HG03135 (cell line): ENCODE measurements around the gene VSIG10.
"Not testable (repeated sequence)": the region's sequence is repeated elsewhere in the genome, so short reads cannot be mapped to it uniquely, and the experiment has no call there.

Experiments
- ATAC-seq: cut with Tn5 transposase; IDR thresholded peaks from one replicate; pipeline ENCODE4 v1.9.1; 2021; ENCODE audit warnings: mild to moderate bottlenecking, moderate library complexity; ENCODE audit not compliant: unreplicated experiment

VSIG10 gene

GRCh38 chr12:118107694-118108093, 3.9 kb upstream of the VSIG10 start:
- no peak for ATAC-seq

- no peak for ATAC-seq
These were observed 3.2 kb upstream of the VSIG10 start for GRCh38 chr12:118107011-118107410.

- no peak for ATAC-seq
These were observed 610 bp downstream of the VSIG10 start for GRCh38 chr12:118103201-118103600.

GRCh38 chr12:118102609-118103008, 1.2 kb downstream of the VSIG10 start:
- no peak for ATAC-seq

GRCh38 chr12:118102070-118102469, 1.7 kb downstream of the VSIG10 start:
- no peak for ATAC-seq

- no peak for ATAC-seq
These were observed 2.8 kb downstream of the VSIG10 start for GRCh38 chr12:118101051-118101450.

- ATAC-seq: no peak
These were observed 4.7 kb downstream of the VSIG10 start for GRCh38 chr12:118098911-118099671.

GRCh38 chr12:118098401-118098800, 5.4 kb downstream of the VSIG10 start:
- ATAC-seq: no peak

GRCh38 chr12:118094039-118094438, 9.8 kb downstream of the VSIG10 start:
- no peak for ATAC-seq

- ATAC-seq: no peak
These were observed 14.0 kb downstream of the VSIG10 start for GRCh38 chr12:118089782-118090181.

- ATAC-seq: no peak
These were observed 21.6 kb downstream of the VSIG10 start for GRCh38 chr12:118082161-118082560.

- ATAC-seq: not testable (repeated sequence)
These were observed 22.3 kb downstream of the VSIG10 start for GRCh38 chr12:118081521-118081920.

GRCh38 chr12:118073768-118074167, 30.0 kb downstream of the VSIG10 start:
- no peak for ATAC-seq

- no peak for ATAC-seq
These were observed 33.2 kb downstream of the VSIG10 start for GRCh38 chr12:118070650-118071049.

- ATAC-seq: no peak
These were observed 35.4 kb downstream of the VSIG10 start for GRCh38 chr12:118068445-118068844.

- ATAC-seq: no peak
These were observed 38.4 kb downstream of the VSIG10 start for GRCh38 chr12:118065380-118065779.

- no peak for ATAC-seq
These were observed 39.2 kb downstream of the VSIG10 start for GRCh38 chr12:118064608-118065007.

- no peak for ATAC-seq
These were observed 40.0 kb downstream of the VSIG10 start for GRCh38 chr12:118063576-118064391.

GRCh38 chr12:118061873-118062843, 41.7 kb downstream of the VSIG10 start:
- ATAC-seq: no peak

- no peak for ATAC-seq
These were observed 42.6 kb downstream of the VSIG10 start, which contains the start of gene WSB2 for GRCh38 chr12:118061011-118061872. Gene WSB2 (minus strand): TSS chr12:118061179. CDS start chr12:118061048, 131 bp downstream.
